Small intestine (tissue), 7 donors: Measurements from ENCODE around the gene MUC20. TPM values are rescaled to one million over a fixed set of nuclear protein-coding genes. Genes with fewer than 3 reads are reported as not detected.

Experiments
- DNase-seq, 2 donors: peaks; one replicate each; pipeline versions ENCODE4 v3.0.0 to v3.0.0-alpha.2; 2013
- FAIRE-seq: peaks from 2 replicates; lab custom pipeline; 2012; peaks lifted over from hg19 to GRCh38; lab: Jason Lieb, UNC
- H3K27ac ChIP-seq, 3 donors: one replicate each; pipeline ENCODE4 v1.5.1; 2013; ENCODE audit warnings: low read length in 2 of 3, mild to moderate bottlenecking in 2 of 3, control low read depth in 1 of 3, inconsistent platforms in 1 of 3, low read depth in 1 of 3, moderate library complexity in 1 of 3
- H3K27me3 ChIP-seq, 3 donors: one replicate each; pipeline ENCODE4 v1.6.1; 2013; ENCODE audit warnings: low read length in 3 of 3, inconsistent platforms in 1 of 3; ENCODE audit not compliant: control insufficient read depth in 3 of 3, insufficient read depth in 3 of 3
- H3K36me3 ChIP-seq, 3 donors: one replicate each; pipeline ENCODE4 v1.6.1; 2013; ENCODE audit warnings: low read length in 3 of 3, inconsistent platforms in 1 of 3, low read depth in 1 of 3, mild to moderate bottlenecking in 1 of 3, moderate library complexity in 1 of 3; ENCODE audit not compliant: control insufficient read depth in 3 of 3, insufficient read depth in 2 of 3
- H3K4me1 ChIP-seq, 3 donors: one replicate each; pipeline ENCODE4 v1.6.1; 2013; ENCODE audit warnings: low read length in 2 of 3, inconsistent platforms in 1 of 3, low read depth in 1 of 3, mild to moderate bottlenecking in 1 of 3, moderate library complexity in 1 of 3; ENCODE audit not compliant: control insufficient read depth in 3 of 3, insufficient read depth in 2 of 3
- H3K4me3 ChIP-seq, 3 donors: one replicate each; pipeline ENCODE4 v1.5.1; 2013; ENCODE audit warnings: low read length in 3 of 3, control low read depth in 1 of 3, inconsistent platforms in 1 of 3, low read depth in 1 of 3, mild to moderate bottlenecking in 1 of 3, moderate library complexity in 1 of 3
- H3K9me3 ChIP-seq, 2 donors: one replicate each; pipeline ENCODE4 v1.6.1; 2013; ENCODE audit warnings: low read depth in 1 of 2, low read length in 1 of 2; ENCODE audit not compliant: control insufficient read depth in 2 of 2, insufficient read depth in 1 of 2
- WGBS, 3 donors: extraction: QIAGEN DNeasy Blood & Tissue Kit; methylation state at CpG; one replicate each; pipeline ENCODE4 v1.1.7; 2013; 5-methylcytosine and 5-hydroxymethylcytosine counted together
- polyA plus RNA-seq, 4 donors: library from polyadenylated mRNA; stranded (reverse) in 3 of 4; unstranded in 1 of 4; fragments of 200-250 nt in 3 of 4; fragments of 120-200 nt in 1 of 4; gene quantifications; one replicate each; pipeline versions ENCODE4 v1.2.1 to v1.2.3, GENCODE V29; 2013
- donor health status: healthy with polysubstance abuse.
- donor health status: control.
- donor health status: control.
- donor health status: Bipolar disorder and iron deficiency.
- donor health status: healthy.

MUC20 gene
- polyA plus RNA-seq, 4 donors: 16.8 to 54.6 (median 22.3) TPM

- FAIRE-seq: no peak
- no peaks in the 10 kb centered on the region for H3K9me3 ChIP-seq
- no peak overlapping the region for H3K4me3 ChIP-seq
- WGBS, 3 donors: 71 to 76% (median 76%) methylated on average over 9 of the region's 9 CpGs
- peak in 1 of 2 donors; percentile 30 for DNase-seq
- H3K4me1 ChIP-seq: no peaks in the 10 kb centered on the region
- no peaks in the 10 kb centered on the region for H3K27me3 ChIP-seq
- H3K36me3 ChIP-seq: peaks cover 0 to 30% (median 7%) of the 10 kb centered on the region in 3 donors
- H3K27ac ChIP-seq: no peak overlapping the region
These were observed 19.5 kb upstream of the MUC20 start for GRCh38 chr3:195701042-195701915.

GRCh38 chr3:195703776-195704175 lies 17.0 kb upstream of the MUC20 start:
- FAIRE-seq (no peak), DNase-seq (no peak)
- Histone ChIP-seq H3K9me3 (no peaks in the 10 kb centered on the region), H3K27me3 (no peaks in the 10 kb centered on the region), H3K27ac (no peak overlapping the region), H3K36me3 (peaks cover 0 to 27% (median 0%) of the 10 kb centered on the region in 3 donors), H3K4me1 (no peaks in the 10 kb centered on the region), H3K4me3 (no peak overlapping the region)
- WGBS, 3 donors: 86 to 92% (median 89%) methylated on average over 5 of the region's 5 CpGs

- FAIRE-seq: no peak
- Histone ChIP-seq H3K4me1 (no peaks in the 10 kb centered on the region), H3K27me3 (no peaks in the 10 kb centered on the region), H3K36me3 (peaks cover 0 to 32% (median 5%) of the 10 kb centered on the region in 3 donors), H3K4me3 (no peak overlapping the region), H3K27ac (no peak overlapping the region), H3K9me3 (no peaks in the 10 kb centered on the region)
- 70 to 73% (median 72%) methylated on average over 9 of the region's 9 CpGs for WGBS, 3 donors
- DNase-seq: no peak
These were observed 16.3 kb upstream of the MUC20 start for GRCh38 chr3:195704433-195704999.

- Histone ChIP-seq H3K36me3 (peaks cover 0 to 38% (median 9%) of the 10 kb centered on the region in 3 donors), H3K27ac (no peak overlapping the region), H3K27me3 (no peaks in the 10 kb centered on the region), H3K9me3 (no peaks in the 10 kb centered on the region), H3K4me3 (no peak overlapping the region), H3K4me1 (no peaks in the 10 kb centered on the region)
- no peak for FAIRE-seq
- WGBS, 3 donors: 45 to 65% (median 59%) methylated on average over 9 of the region's 9 CpGs
- DNase-seq: peak in 1 of 2 donors; percentile 59
These were observed 15.4 kb upstream of the MUC20 start for GRCh38 chr3:195705081-195705991.

- 79 to 93% (median 88%) methylated on average over 6 of the region's 6 CpGs for WGBS, 3 donors
- no peaks in the 10 kb centered on the region for H3K9me3 ChIP-seq
- no peaks in the 10 kb centered on the region for H3K4me1 ChIP-seq
- H3K36me3 ChIP-seq: peaks cover 0 to 52% (median 12%) of the 10 kb centered on the region in 3 donors
- no peak overlapping the region for H3K4me3 ChIP-seq
- no peaks in the 10 kb centered on the region for H3K27me3 ChIP-seq
- DNase-seq: no peak
- no peak for FAIRE-seq
- H3K27ac ChIP-seq: no peak overlapping the region
These were observed 12.7 kb upstream of the MUC20 start for GRCh38 chr3:195708061-195708460.

GRCh38 chr3:195708626-195709481 lies 11.9 kb upstream of the MUC20 start:
- DNase-seq (peak in 1 of 2 donors; percentile 19), FAIRE-seq (no peak)
- no peak overlapping the region for H3K4me3 ChIP-seq
- H3K9me3 ChIP-seq: no peaks in the 10 kb centered on the region
- no peak overlapping the region for H3K27ac ChIP-seq
- H3K36me3 ChIP-seq: peaks cover 0 to 54% (median 12%) of the 10 kb centered on the region in 3 donors
- no peaks in the 10 kb centered on the region for H3K4me1 ChIP-seq
- no peaks in the 10 kb centered on the region for H3K27me3 ChIP-seq
- 80 to 96% (median 89%) methylated on average over 6 of the region's 6 CpGs for WGBS, 3 donors

- Histone ChIP-seq H3K4me1 (no peaks in the 10 kb centered on the region), H3K36me3 (peaks cover 0 to 57% (median 16%) of the 10 kb centered on the region in 3 donors), H3K27ac (no peak overlapping the region), H3K9me3 (no peaks in the 10 kb centered on the region), H3K27me3 (no peaks in the 10 kb centered on the region), H3K4me3 (no peak overlapping the region)
- 94 to 96% (median 96%) methylated on average over 6 of the region's 6 CpGs for WGBS, 3 donors
- FAIRE-seq (no peak), DNase-seq (no peak)
These were observed 11.1 kb upstream of the MUC20 start for GRCh38 chr3:195709676-195710085.
